Stimulated activated CD8-positive, alpha-beta memory T cell treated with anti-CD3 and anti-CD28 coated beads, Interleukin-15, amount 100 ng/mL, for 24 hours (primary cell): ENCODE measurements around the gene HAUS7.

Source experiments
- DNase-seq: peaks from one replicate; pipeline ENCODE4 v3.0.0-alpha.2; 2020; ENCODE audit warnings: low read depth

The HAUS7 gene

GRCh38 chrX:153456161-153456560 lies 14.2 kb downstream of the HAUS7 start:
- DNase-seq = no peak

GRCh38 chrX:153455571-153455970 lies 14.8 kb downstream of the HAUS7 start:
- no peak for DNase-seq

GRCh38 chrX:153454901-153455550 lies 15.3 kb downstream of the HAUS7 start:
- no peak for DNase-seq

GRCh38 chrX:153450949-153451277 lies 19.5 kb downstream of the HAUS7 start:
- DNase-seq = no peak

GRCh38 chrX:153450114-153450948 lies 20.0 kb downstream of the HAUS7 start:
- no peak for DNase-seq

GRCh38 chrX:153449368-153450113 lies 20.8 kb downstream of the HAUS7 start:
- no peak for DNase-seq

GRCh38 chrX:153448556-153449367 lies 21.6 kb downstream of the HAUS7 start:
- DNase-seq = no peak

- DNase-seq = no peak
These were observed 22.8 kb downstream of the HAUS7 start for GRCh38 chrX:153447581-153447960.

GRCh38 chrX:153446950-153447580 lies 23.3 kb downstream of the HAUS7 start:
- no peak for DNase-seq

- DNase-seq = no peak
These were observed 23.8 kb downstream of the HAUS7 start for GRCh38 chrX:153446636-153446936.

GRCh38 chrX:153445856-153446635 lies 24.3 kb downstream of the HAUS7 start, which contains the start of gene TREX2:
TSS of gene TREX2 (minus strand) at chrX:153446056. CDS start at chrX:153445430, 626 bp downstream.
- DNase-seq = no peak

- no peak for DNase-seq
These were observed 25.1 kb downstream of the HAUS7 start for GRCh38 chrX:153445106-153445855.

- DNase-seq = no peak
These were observed 25.9 kb downstream of the HAUS7 start for GRCh38 chrX:153444333-153445011.

GRCh38 chrX:153443476-153444332 lies 26.7 kb downstream of the HAUS7 start:
- DNase-seq = no peak

GRCh38 chrX:153442463-153442862 lies 27.9 kb downstream of the HAUS7 start:
- no peak for DNase-seq

- no peak for DNase-seq
These were observed 28.4 kb downstream of the HAUS7 start for GRCh38 chrX:153441981-153442380.

GRCh38 chrX:153441296-153441695 lies 29.1 kb downstream of the HAUS7 start:
- no peak for DNase-seq

- no peak for DNase-seq
These were observed 29.7 kb downstream of the HAUS7 start for GRCh38 chrX:153440556-153441135.
